Astrocyte (in vitro differentiated cells and primary cell): ENCODE measurements around the gene HAPSTR1. TPM values are rescaled to one million over a fixed set of nuclear protein-coding genes. Genes with fewer than 3 reads are reported as not detected.
"Not testable (repeated sequence)": the region's sequence is repeated elsewhere in the genome, so short reads cannot be mapped to it uniquely, and the experiment has no call there.

Experiments
- DNase-seq: peaks from one replicate; pipeline ENCODE4 v3.0.0-alpha.2; 2010; ENCODE audit warnings: low read depth
- FAIRE-seq: peaks from 2 replicates; lab custom pipeline; 2011; peaks lifted over from hg19 to GRCh38; lab: Jason Lieb, UNC
- H2AFZ ChIP-seq: 2 replicates; pipeline ENCODE4 v1.6.0; 2012; ENCODE audit warnings: low read depth, low read length, inconsistent platforms
- H3K27ac ChIP-seq: 2 replicates; pipeline ENCODE4 v1.5.1; 2011; ENCODE audit warnings: low read depth, low read length, inconsistent platforms
- H3K27me3 ChIP-seq: 2 replicates; pipeline ENCODE4 v1.6.0; 2011; ENCODE audit warnings: low read length, inconsistent platforms; ENCODE audit not compliant: insufficient read depth
- H3K36me3 ChIP-seq: 2 replicates; pipeline ENCODE4 v1.5.1; 2011; ENCODE audit warnings: low read length, inconsistent platforms; ENCODE audit not compliant: insufficient read depth
- H3K4me1 ChIP-seq: 2 replicates; pipeline ENCODE4 v1.5.1; 2011; ENCODE audit warnings: low read length, inconsistent platforms; ENCODE audit not compliant: insufficient read depth
- H3K4me2 ChIP-seq: 2 replicates; pipeline ENCODE4 v1.6.0; 2012; ENCODE audit warnings: low read length, inconsistent platforms
- H3K4me3 ChIP-seq: 2 replicates; pipeline ENCODE4 v1.5.1; 2011; ENCODE audit warnings: low read depth, mild to moderate bottlenecking, low read length, inconsistent platforms; ENCODE audit not compliant: insufficient read depth
- H3K79me2 ChIP-seq: 2 replicates; pipeline ENCODE4 v1.6.0; 2012; ENCODE audit warnings: mild to moderate bottlenecking, low read length, inconsistent platforms; ENCODE audit not compliant: insufficient read depth
- H3K9ac ChIP-seq: 2 replicates; pipeline ENCODE4 v1.6.0; 2012; ENCODE audit warnings: mild to moderate bottlenecking, low read length, inconsistent platforms
- H3K9me3 ChIP-seq: 2 replicates; pipeline ENCODE4 v1.5.1; 2012; ENCODE audit warnings: low read depth, mild to moderate bottlenecking, low read length, inconsistent platforms; ENCODE audit not compliant: insufficient read depth
- H4K20me1 ChIP-seq: 2 replicates; pipeline ENCODE4 v1.6.0; 2012; ENCODE audit warnings: low read length, inconsistent platforms; ENCODE audit not compliant: insufficient read depth
- H3K27ac Mint-ChIP-seq: one replicate; pipeline ENCODE4 v1.8.0; 2021; ENCODE audit warnings: mild to moderate bottlenecking, mixed read lengths; ENCODE audit not compliant: unreplicated experiment
- H3K27me3 Mint-ChIP-seq: one replicate; pipeline ENCODE4 v1.8.0; 2021; ENCODE audit warnings: low read depth, mixed read lengths; ENCODE audit not compliant: unreplicated experiment
- H3K36me3 Mint-ChIP-seq: one replicate; pipeline ENCODE4 v1.8.0; 2021; ENCODE audit warnings: low read depth, mixed read lengths; ENCODE audit not compliant: unreplicated experiment
- H3K4me1 Mint-ChIP-seq: one replicate; pipeline ENCODE4 v1.8.0; 2021; ENCODE audit warnings: low read depth, mixed read lengths; ENCODE audit not compliant: unreplicated experiment
- H3K4me3 Mint-ChIP-seq: one replicate; pipeline ENCODE4 v1.8.0; 2021; ENCODE audit warnings: mild to moderate bottlenecking, moderate library complexity, mixed read lengths; ENCODE audit not compliant: unreplicated experiment
- H3K9me3 Mint-ChIP-seq: one replicate; pipeline ENCODE4 v1.8.0; 2021; ENCODE audit warnings: mild to moderate bottlenecking, mixed read lengths; ENCODE audit not compliant: unreplicated experiment
- EZH2 ChIP-seq: IDR thresholded peaks from 2 replicates; pipeline ENCODE4 v1.6.1; 2012; ENCODE audit warnings: mild to moderate bottlenecking, low read length, inconsistent platforms; ENCODE audit not compliant: insufficient read depth
- total RNA-seq: library from RNA; stranded (reverse); gene quantifications from 2 replicates; pipeline ENCODE4 v1.2.1, GENCODE V29; 2021
- TF ChIP-seq, protein P1 (sequence below): IDR thresholded peaks from 2 replicates; pipeline ENCODE4 v1.5.1; 2011; ENCODE audit warnings: low read depth, mild to moderate bottlenecking, inconsistent platforms, low read length, moderate library complexity; ENCODE audit not compliant: insufficient read depth

Gene HAPSTR1
- total RNA-seq, 1 donor from 2014 or later: 99.5 TPM

DNA sequence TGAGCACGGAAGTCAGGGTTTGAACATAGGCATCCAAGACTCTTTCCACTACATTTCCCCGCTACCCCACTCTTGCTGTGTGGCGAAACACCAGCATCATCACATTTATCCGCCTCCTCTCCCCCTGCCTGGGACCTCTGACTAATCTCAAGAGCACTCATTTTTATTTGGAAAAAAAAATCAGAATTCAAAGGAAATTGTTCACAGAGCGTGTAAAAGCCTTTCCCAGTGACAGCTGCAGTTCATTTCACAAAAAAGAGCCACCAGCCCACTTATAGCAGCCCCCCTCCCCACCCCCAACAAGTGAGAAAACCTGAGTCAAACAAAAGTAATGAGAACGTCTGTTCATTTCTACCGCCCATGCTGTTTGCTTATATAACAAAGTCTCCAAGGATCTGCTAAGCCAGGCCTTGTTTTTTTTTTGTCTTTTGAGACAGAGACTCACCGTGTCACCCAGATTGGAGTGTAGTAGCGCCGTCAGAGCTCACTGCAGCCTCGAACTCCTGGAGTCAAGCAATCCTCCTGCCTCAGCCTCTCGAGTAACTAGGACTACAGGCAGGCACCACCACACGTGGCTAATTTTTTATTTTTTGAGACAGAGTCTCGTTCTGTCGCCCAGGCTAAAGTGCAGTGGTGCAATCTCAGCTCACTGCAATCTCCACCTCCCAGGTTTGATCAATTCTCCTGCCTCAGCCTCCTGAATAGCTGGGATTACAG lies 48.3 kb upstream of the HAPSTR1 start:
- H3K36me3 Mint-ChIP-seq: peaks cover 1% of the 10 kb centered on the region
- no peak overlapping the region for H3K4me3 ChIP-seq
- H3K9ac ChIP-seq: peak overlapping the region; percentile 61
- peak; percentile 84 for DNase-seq
- no peak overlapping the region for H3K4me3 Mint-ChIP-seq
- H3K27ac ChIP-seq: peak overlapping the region; percentile 74
- peaks cover 24% of the 10 kb centered on the region for H3K4me1 ChIP-seq
- H3K36me3 ChIP-seq: no peaks in the 10 kb centered on the region
- H3K4me2 ChIP-seq: peak overlapping the region; percentile 64
- peaks cover 6% of the 10 kb centered on the region for H3K9me3 Mint-ChIP-seq
- H3K27ac Mint-ChIP-seq: peak overlapping the region; percentile 94
- TF ChIP-seq, protein P1, sequence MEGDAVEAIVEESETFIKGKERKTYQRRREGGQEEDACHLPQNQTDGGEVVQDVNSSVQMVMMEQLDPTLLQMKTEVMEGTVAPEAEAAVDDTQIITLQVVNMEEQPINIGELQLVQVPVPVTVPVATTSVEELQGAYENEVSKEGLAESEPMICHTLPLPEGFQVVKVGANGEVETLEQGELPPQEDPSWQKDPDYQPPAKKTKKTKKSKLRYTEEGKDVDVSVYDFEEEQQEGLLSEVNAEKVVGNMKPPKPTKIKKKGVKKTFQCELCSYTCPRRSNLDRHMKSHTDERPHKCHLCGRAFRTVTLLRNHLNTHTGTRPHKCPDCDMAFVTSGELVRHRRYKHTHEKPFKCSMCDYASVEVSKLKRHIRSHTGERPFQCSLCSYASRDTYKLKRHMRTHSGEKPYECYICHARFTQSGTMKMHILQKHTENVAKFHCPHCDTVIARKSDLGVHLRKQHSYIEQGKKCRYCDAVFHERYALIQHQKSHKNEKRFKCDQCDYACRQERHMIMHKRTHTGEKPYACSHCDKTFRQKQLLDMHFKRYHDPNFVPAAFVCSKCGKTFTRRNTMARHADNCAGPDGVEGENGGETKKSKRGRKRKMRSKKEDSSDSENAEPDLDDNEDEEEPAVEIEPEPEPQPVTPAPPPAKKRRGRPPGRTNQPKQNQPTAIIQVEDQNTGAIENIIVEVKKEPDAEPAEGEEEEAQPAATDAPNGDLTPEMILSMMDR: no peak
- TF ChIP-seq EZH2: no peak
- no peaks in the 10 kb centered on the region for H3K27me3 ChIP-seq
- H3K27me3 Mint-ChIP-seq: no peaks in the 10 kb centered on the region
- H2AFZ ChIP-seq: peak overlapping the region; percentile 54
- no peaks in the 10 kb centered on the region for H4K20me1 ChIP-seq
- H3K79me2 ChIP-seq: no peaks in the 10 kb centered on the region
- no peak for FAIRE-seq
- H3K4me1 Mint-ChIP-seq: peaks cover 24% of the 10 kb centered on the region
- no peaks in the 10 kb centered on the region for H3K9me3 ChIP-seq

DNA sequence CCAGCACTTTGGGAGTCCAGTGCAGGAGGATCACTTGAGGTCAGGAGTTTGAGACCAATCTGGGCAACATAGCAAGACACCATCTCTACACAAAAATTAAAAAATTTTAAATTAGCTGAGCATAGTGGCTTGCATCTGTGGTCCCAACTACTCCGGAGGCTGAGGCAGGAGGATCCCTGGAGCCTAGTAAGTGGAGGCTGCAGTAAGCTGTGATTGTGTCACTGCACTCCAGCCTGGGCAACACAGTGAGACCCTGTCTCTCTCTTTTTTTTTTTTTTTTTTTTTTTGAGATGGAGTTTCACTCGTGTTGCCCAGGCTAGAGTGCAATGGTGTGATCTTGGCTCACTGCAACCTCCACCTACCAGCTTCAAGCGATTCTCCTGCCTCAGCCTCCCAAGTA lies 45.9 kb upstream of the HAPSTR1 start:
- not testable (repeated sequence) for H2AFZ ChIP-seq, H3K4me2 ChIP-seq, H3K27me3 Mint-ChIP-seq, H3K27ac Mint-ChIP-seq, H3K9me3 Mint-ChIP-seq, H3K27me3 ChIP-seq, H3K27ac ChIP-seq, H3K9me3 ChIP-seq, H4K20me1 ChIP-seq, H3K4me3 Mint-ChIP-seq, FAIRE-seq, H3K36me3 ChIP-seq, H3K4me3 ChIP-seq, H3K79me2 ChIP-seq, H3K9ac ChIP-seq, DNase-seq, H3K36me3 Mint-ChIP-seq
- H3K4me1 Mint-ChIP-seq: peaks cover 31% of the 10 kb centered on the region
- H3K4me1 ChIP-seq: peaks cover 41% of the 10 kb centered on the region

GRCh38 chr16:9046667-9047055 lies 44.8 kb upstream of the HAPSTR1 start:
- Mint-ChIP-seq H3K4me1 (peaks cover 31% of the 10 kb centered on the region), H3K9me3 (peaks cover 6% of the 10 kb centered on the region), H3K36me3 (peaks cover 1% of the 10 kb centered on the region), H3K27ac (peak overlapping the region; percentile 75), H3K27me3 (no peaks in the 10 kb centered on the region), H3K4me3 (no peak overlapping the region)
- Histone ChIP-seq H3K4me1 (peaks cover 41% of the 10 kb centered on the region), H3K4me3 (no peak overlapping the region), H3K27me3 (no peaks in the 10 kb centered on the region), H3K27ac (no peak overlapping the region), H3K4me2 (no peak overlapping the region), H3K9me3 (no peaks in the 10 kb centered on the region), H2AFZ (no peak overlapping the region), H4K20me1 (no peaks in the 10 kb centered on the region), H3K9ac (no peak overlapping the region), H3K79me2 (no peaks in the 10 kb centered on the region), H3K36me3 (no peaks in the 10 kb centered on the region)
- no peak for TF ChIP-seq EZH2
- TF ChIP-seq, protein P1: no peak
- no peak for DNase-seq
- no peak for FAIRE-seq
